GM19025 (cell line): ENCODE measurements around the gene KAT8.

Experiments used
- ATAC-seq: cut with Tn5 transposase; IDR thresholded peaks from one replicate; pipeline ENCODE4 v1.9.1; 2021; ENCODE audit warnings: mild to moderate bottlenecking, low read depth, moderate library complexity; ENCODE audit not compliant: unreplicated experiment

KAT8 gene

GRCh38 chr16:31117384-31118222, at the start of gene KAT8:
KAT8 (plus strand) TSS chr16:31117664; CDS start chr16:31117682, 18 bp downstream.
- peak; percentile 88 for ATAC-seq

GRCh38 chr16:31071861-31072260, 45.6 kb upstream of the KAT8 start:
- ATAC-seq: no peak

GRCh38 chr16:31072540-31073141, 44.8 kb upstream of the KAT8 start:
- ATAC-seq: no peak

- ATAC-seq: peak; percentile 54
Measured at GRCh38 chr16:31073142-31073969, 44.1 kb upstream of the KAT8 start.

- peak; percentile 61 for ATAC-seq
Measured at GRCh38 chr16:31073970-31074813, 43.3 kb upstream of the KAT8 start, which contains the start of the genes ZNF646 and ZNF668. ZNF646 (plus strand) TSS chr16:31074422; CDS start chr16:31076325, 1,903 bp downstream. ZNF668 (minus strand) TSS chr16:31074240; CDS start chr16:31064459, 9,781 bp downstream.

- no peak for ATAC-seq
Measured at GRCh38 chr16:31074814-31075183, 42.7 kb upstream of the KAT8 start.

GRCh38 chr16:31076319-31076718, 41.1 kb upstream of the KAT8 start:
- ATAC-seq: no peak

- ATAC-seq: no peak
Measured at GRCh38 chr16:31077024-31077423, 40.4 kb upstream of the KAT8 start.

GRCh38 chr16:31077592-31078396, 39.7 kb upstream of the KAT8 start:
- ATAC-seq: no peak

- ATAC-seq: no peak
Measured at GRCh38 chr16:31078597-31079341, 38.7 kb upstream of the KAT8 start.

GRCh38 chr16:31079342-31079944, 38.0 kb upstream of the KAT8 start:
- ATAC-seq: no peak

- no peak for ATAC-seq
Measured at GRCh38 chr16:31080035-31080629, 37.3 kb upstream of the KAT8 start.

GRCh38 chr16:31080756-31081419, 36.6 kb upstream of the KAT8 start:
- no peak for ATAC-seq

- no peak for ATAC-seq
Measured at GRCh38 chr16:31081428-31082351, 35.8 kb upstream of the KAT8 start.

GRCh38 chr16:31082368-31083045, 35.0 kb upstream of the KAT8 start:
- ATAC-seq: no peak

GRCh38 chr16:31083081-31083480, 34.4 kb upstream of the KAT8 start:
- ATAC-seq: no peak
